HG03432 (cell line): ENCODE results near the gene MACO1.
"Not testable (repeated sequence)": the region's sequence is repeated elsewhere in the genome, so short reads cannot be mapped to it uniquely, and the experiment has no call there.

Experiments
- ATAC-seq: cut with Tn5 transposase; IDR thresholded peaks from one replicate; pipeline ENCODE4 v1.9.1; 2021; ENCODE audit warnings: mild to moderate bottlenecking, moderate library complexity; ENCODE audit not compliant: unreplicated experiment

Gene MACO1

GRCh38 chr1:25484533-25484932 lies 53.8 kb downstream of the MACO1 start:
- ATAC-seq: no peak

- no peak for ATAC-seq
Observed at GRCh38 chr1:25485536-25486411, 55.1 kb downstream of the MACO1 start.

- no peak for ATAC-seq
Observed at GRCh38 chr1:25486602-25487001, 55.9 kb downstream of the MACO1 start.

GRCh38 chr1:25487628-25488027 lies 56.9 kb downstream of the MACO1 start:
- no peak for ATAC-seq

- ATAC-seq: no peak
Observed at GRCh38 chr1:25492323-25492722, 61.6 kb downstream of the MACO1 start.

- no peak for ATAC-seq
Observed at GRCh38 chr1:25494952-25495351, 64.3 kb downstream of the MACO1 start.

GRCh38 chr1:25500694-25501093 lies 70.0 kb downstream of the MACO1 start:
- no peak for ATAC-seq

GRCh38 chr1:25501235-25502058 lies 70.8 kb downstream of the MACO1 start:
- no peak for ATAC-seq

GRCh38 chr1:25502957-25503356 lies 72.3 kb downstream of the MACO1 start:
- ATAC-seq: no peak

- no peak for ATAC-seq
Observed at GRCh38 chr1:25503551-25504426, 73.1 kb downstream of the MACO1 start.

GRCh38 chr1:25504706-25505595 lies 74.3 kb downstream of the MACO1 start:
- ATAC-seq: no peak

- no peak for ATAC-seq
Observed at GRCh38 chr1:25505656-25506385, 75.1 kb downstream of the MACO1 start.

- not testable (repeated sequence) for ATAC-seq
Observed at GRCh38 chr1:25506566-25507463, 76.1 kb downstream of the MACO1 start.

- ATAC-seq: no peak
Observed at GRCh38 chr1:25513666-25514065, 83.0 kb downstream of the MACO1 start.

- ATAC-seq: no peak
Observed at GRCh38 chr1:25515033-25515432, 84.3 kb downstream of the MACO1 start.

- ATAC-seq: no peak
Observed at GRCh38 chr1:25516686-25517085, 86.0 kb downstream of the MACO1 start.

GRCh38 chr1:25517476-25518394 lies 87.0 kb downstream of the MACO1 start:
- ATAC-seq: no peak
